Measurements from ENCODE around the gene ETFB. TPM values are rescaled to one million over a fixed set of nuclear protein-coding genes. Genes with fewer than 3 reads are reported as not detected.
A peak's percentile ranks its signal among the peaks of the same experiment; 100 is the strongest.

ETFB gene
- total and polyA plus RNA-seq, 5 donors from 2014 or later = 41.7 to 113 (median 76.8) TPM

DNA sequence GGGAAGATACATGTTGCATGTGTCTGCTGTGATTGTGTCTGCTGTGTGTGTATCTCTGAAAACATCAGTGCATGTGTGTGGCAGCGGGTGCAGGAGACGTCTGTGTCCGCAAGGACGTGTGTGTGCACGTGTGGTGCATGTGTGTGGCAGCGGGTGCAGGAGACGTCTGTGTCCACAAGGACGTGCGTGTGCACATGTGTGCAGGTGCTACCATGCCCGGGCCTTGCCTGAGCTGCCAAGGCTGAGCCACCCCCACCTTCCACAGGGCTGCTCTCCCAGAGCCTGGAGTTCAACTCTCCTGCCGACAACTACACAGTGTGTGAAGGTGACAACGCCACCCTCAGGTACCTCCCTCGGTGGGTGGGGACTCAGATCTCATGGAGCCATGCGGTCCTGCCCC lies 44.4 kb downstream of the ETFB start:
- H3K36me3 ChIP-seq (ENCODE audit: control insufficient read depth, insufficient read depth, low read length) = no peaks in the 10 kb centered on the region
- DNase-seq (no peak), ATAC-seq (ENCODE audit: low read depth in 2 of 2) (no peak)
- peaks cover 0 to 4% (median 2%) of the 10 kb centered on the region in 7 donors for H3K9me3 Mint-ChIP-seq
- no peaks in the 10 kb centered on the region for H3K4me1 ChIP-seq (ENCODE audit: control insufficient read depth, insufficient read depth, low read length, poor library complexity, severe bottlenecking)
- no peak overlapping the region for H3K27ac ChIP-seq (ENCODE audit: insufficient read depth, low read length, poor library complexity, severe bottlenecking)
- peaks cover 5% of the 10 kb centered on the region for H3K27me3 ChIP-seq (ENCODE audit: control insufficient read depth, insufficient read depth, low read length)
- peaks cover 39% of the 10 kb centered on the region for H3K27me3 Mint-ChIP-seq
- peaks cover 0 to 5% (median under 1%) of the 10 kb centered on the region in 4 donors for H3K4me1 Mint-ChIP-seq
- H3K4me3 Mint-ChIP-seq = no peak overlapping the region
- no peak overlapping the region for H3K4me3 ChIP-seq (ENCODE audit: low read depth, low read length)
- no peak overlapping the region for H3K27ac Mint-ChIP-seq
- H3K36me3 Mint-ChIP-seq = no peaks in the 10 kb centered on the region
- H3K9me3 ChIP-seq (ENCODE audit: control insufficient read depth in 2 of 2, low read length in 2 of 2) = no peaks in the 10 kb centered on the region

DNA sequence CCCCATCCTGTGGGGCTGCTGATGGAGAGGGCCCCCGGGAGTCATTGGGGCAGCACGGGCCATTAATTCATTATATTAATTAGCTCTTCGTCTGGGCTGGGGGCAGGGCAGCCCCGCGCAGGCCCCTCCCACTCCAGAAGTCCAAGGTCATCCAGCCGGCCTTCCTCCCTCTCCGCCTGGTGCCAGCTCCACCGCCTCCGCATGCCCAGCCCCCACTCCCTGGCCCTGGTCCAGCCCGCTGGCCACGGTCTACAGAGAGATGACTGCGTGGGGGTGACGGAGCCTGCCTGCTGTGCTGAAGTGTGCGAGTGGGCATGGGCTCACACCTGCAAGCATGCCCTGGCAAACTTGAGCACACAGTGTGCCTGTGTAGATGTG lies 45.9 kb downstream of the ETFB start:
- Histone ChIP-seq H3K4me3 (ENCODE audit: low read depth, low read length) (no peak overlapping the region), H3K4me1 (ENCODE audit: control insufficient read depth, insufficient read depth, low read length, poor library complexity, severe bottlenecking) (no peaks in the 10 kb centered on the region), H3K27me3 (ENCODE audit: control insufficient read depth, insufficient read depth, low read length) (no peaks in the 10 kb centered on the region), H3K9me3 (ENCODE audit: control insufficient read depth in 2 of 2, low read length in 2 of 2) (no peaks in the 10 kb centered on the region), H3K27ac (ENCODE audit: insufficient read depth, low read length, poor library complexity, severe bottlenecking) (no peak overlapping the region), H3K36me3 (ENCODE audit: control insufficient read depth, insufficient read depth, low read length) (no peaks in the 10 kb centered on the region)
- peaks cover 0 to 1% (median 0%) of the 10 kb centered on the region in 4 donors for H3K4me1 Mint-ChIP-seq
- H3K9me3 Mint-ChIP-seq = peaks cover 0 to 4% (median 2%) of the 10 kb centered on the region in 7 donors
- no peaks in the 10 kb centered on the region for H3K36me3 Mint-ChIP-seq
- no peak overlapping the region for H3K27ac Mint-ChIP-seq
- no peak for DNase-seq
- ATAC-seq (ENCODE audit: low read depth in 2 of 2) = no peak
- H3K4me3 Mint-ChIP-seq = no peak overlapping the region
- peaks cover 32% of the 10 kb centered on the region for H3K27me3 Mint-ChIP-seq

DNA sequence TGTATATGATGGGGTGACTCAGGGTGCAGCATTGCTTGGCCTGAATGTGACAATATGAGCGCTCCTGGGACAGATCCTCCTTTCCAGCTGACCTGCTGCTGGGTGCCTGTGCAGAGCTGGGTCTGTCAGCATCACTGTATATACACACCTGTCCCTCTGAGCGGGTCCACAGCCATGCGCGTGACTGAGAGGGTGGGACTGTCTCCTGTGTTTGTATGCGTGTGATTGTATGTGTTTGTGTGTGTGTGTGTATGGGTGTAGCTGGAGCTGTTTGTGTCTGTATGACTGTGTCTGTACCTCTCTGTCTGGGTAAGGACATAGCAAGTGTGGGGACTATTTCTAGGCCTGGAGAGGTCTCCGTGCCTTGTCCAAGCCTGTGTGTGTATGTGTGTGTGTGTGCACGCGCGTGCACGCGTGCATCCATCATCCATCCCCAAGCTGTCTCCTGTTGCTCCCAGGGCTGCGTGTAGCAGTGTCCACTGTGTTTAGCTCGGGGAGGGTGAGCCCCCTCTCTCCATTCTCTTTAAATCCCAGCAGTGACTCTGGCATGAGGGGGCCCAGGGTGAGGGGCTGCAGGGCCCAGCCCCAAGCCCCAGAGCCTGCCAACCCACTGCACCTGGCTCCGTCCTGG lies 46.4 kb downstream of the ETFB start:
- no peak overlapping the region for H3K27ac ChIP-seq (ENCODE audit: insufficient read depth, low read length, poor library complexity, severe bottlenecking)
- DNase-seq (no peak), ATAC-seq (ENCODE audit: low read depth in 2 of 2) (no peak)
- Mint-ChIP-seq H3K36me3 (no peaks in the 10 kb centered on the region), H3K4me1 (peaks cover 0 to 1% (median 0%) of the 10 kb centered on the region in 4 donors), H3K9me3 (peaks cover 0 to 6% (median 2%) of the 10 kb centered on the region in 7 donors), H3K27ac (no peak overlapping the region), H3K27me3 (peaks cover 35% of the 10 kb centered on the region), H3K4me3 (no peak overlapping the region)
- H3K36me3 ChIP-seq (ENCODE audit: control insufficient read depth, insufficient read depth, low read length) = no peaks in the 10 kb centered on the region
- H3K4me1 ChIP-seq (ENCODE audit: control insufficient read depth, insufficient read depth, low read length, poor library complexity, severe bottlenecking) = no peaks in the 10 kb centered on the region
- H3K9me3 ChIP-seq (ENCODE audit: control insufficient read depth in 2 of 2, low read length in 2 of 2) = no peaks in the 10 kb centered on the region
- no peaks in the 10 kb centered on the region for H3K27me3 ChIP-seq (ENCODE audit: control insufficient read depth, insufficient read depth, low read length)
- no peak overlapping the region for H3K4me3 ChIP-seq (ENCODE audit: low read depth, low read length)

DNA sequence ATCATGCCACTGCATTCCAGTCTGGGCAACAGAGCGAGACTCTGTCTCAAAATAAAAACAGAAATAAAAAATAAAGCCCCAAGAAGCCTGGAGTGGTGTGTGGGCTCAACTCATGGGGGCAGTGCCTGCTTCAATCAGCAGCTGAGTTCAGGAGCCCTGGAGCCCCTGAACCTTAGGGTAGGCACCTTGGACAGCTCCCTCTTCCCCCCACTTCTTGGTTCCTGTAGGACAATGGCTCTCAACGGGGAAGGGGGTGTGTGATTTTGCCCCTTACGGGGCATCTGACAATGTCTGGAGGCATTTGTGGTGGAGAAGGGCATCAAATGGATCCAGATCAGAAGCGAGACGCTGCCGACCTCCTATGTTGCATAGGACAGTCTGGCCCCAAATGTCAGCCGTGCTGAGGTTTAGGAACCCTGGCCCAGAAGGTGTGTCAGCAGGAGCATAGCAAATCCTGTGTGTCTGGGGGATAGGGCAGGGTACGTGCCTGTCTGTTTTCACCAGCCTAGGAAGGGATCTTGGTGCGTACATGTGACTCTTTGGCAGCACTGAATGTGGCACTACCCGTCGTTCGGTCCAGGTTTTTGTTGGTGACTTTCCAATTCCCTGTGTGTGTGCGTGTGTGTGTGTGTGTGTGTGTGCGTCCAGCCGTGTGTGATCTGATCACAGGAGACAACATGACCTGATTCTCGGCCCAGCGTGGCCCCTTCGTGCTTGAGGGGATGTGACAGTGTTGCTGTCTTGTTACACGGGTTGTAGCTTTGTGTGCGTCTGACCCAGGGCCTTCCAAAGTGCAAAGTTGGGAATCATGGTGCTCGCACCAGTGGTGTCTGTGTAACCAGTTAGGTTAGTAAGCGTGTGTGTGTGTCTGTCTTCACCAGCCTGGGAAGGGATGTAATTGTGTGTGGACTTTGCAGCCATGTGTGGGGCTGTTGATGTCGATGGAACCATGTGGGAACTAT lies 47.2 kb downstream of the ETFB start:
- Histone ChIP-seq H3K36me3 (ENCODE audit: control insufficient read depth, insufficient read depth, low read length) (no peaks in the 10 kb centered on the region), H3K27ac (ENCODE audit: insufficient read depth, low read length, poor library complexity, severe bottlenecking) (no peak overlapping the region), H3K27me3 (ENCODE audit: control insufficient read depth, insufficient read depth, low read length) (no peaks in the 10 kb centered on the region), H3K4me1 (ENCODE audit: control insufficient read depth, insufficient read depth, low read length, poor library complexity, severe bottlenecking) (no peaks in the 10 kb centered on the region), H3K9me3 (ENCODE audit: control insufficient read depth in 2 of 2, low read length in 2 of 2) (no peaks in the 10 kb centered on the region), H3K4me3 (ENCODE audit: low read depth, low read length) (no peak overlapping the region)
- Mint-ChIP-seq H3K27ac (no peak overlapping the region), H3K9me3 (peaks cover 0 to 8% (median 2%) of the 10 kb centered on the region in 7 donors), H3K4me1 (peaks cover 0 to 1% (median 0%) of the 10 kb centered on the region in 4 donors), H3K36me3 (no peaks in the 10 kb centered on the region), H3K4me3 (no peak overlapping the region), H3K27me3 (peaks cover 32% of the 10 kb centered on the region)
- ATAC-seq (ENCODE audit: low read depth in 2 of 2) = no peak
- no peak for DNase-seq

DNA sequence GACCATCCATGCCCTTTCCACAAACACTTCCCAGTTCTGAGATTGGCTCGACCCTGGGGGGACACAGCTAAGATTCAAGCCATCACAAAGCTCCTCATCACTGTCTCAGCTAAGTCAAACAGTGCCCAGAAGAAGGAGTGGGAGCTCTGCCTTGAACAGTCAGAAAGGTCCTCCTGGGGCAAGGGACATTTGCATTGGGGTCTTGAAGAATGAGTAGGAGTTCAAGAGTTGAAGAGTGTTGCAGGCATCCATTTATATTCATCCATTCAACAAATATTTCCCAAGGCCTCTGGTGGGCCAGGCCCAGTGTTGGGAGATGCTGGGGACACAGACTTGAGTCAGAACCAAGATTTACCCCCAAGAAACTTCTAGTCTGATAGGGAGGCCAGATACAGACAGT lies 48.2 kb downstream of the ETFB start:
- Histone ChIP-seq H3K4me1 (ENCODE audit: control insufficient read depth, insufficient read depth, low read length, poor library complexity, severe bottlenecking) (no peaks in the 10 kb centered on the region), H3K27me3 (ENCODE audit: control insufficient read depth, insufficient read depth, low read length) (no peaks in the 10 kb centered on the region), H3K27ac (ENCODE audit: insufficient read depth, low read length, poor library complexity, severe bottlenecking) (no peak overlapping the region), H3K9me3 (ENCODE audit: control insufficient read depth in 2 of 2, low read length in 2 of 2) (no peaks in the 10 kb centered on the region), H3K4me3 (ENCODE audit: low read depth, low read length) (no peak overlapping the region), H3K36me3 (ENCODE audit: control insufficient read depth, insufficient read depth, low read length) (no peaks in the 10 kb centered on the region)
- ATAC-seq (ENCODE audit: low read depth in 2 of 2) (no peak), DNase-seq (no peak)
- no peaks in the 10 kb centered on the region for H3K36me3 Mint-ChIP-seq
- H3K4me1 Mint-ChIP-seq = peaks cover 0 to 3% (median under 1%) of the 10 kb centered on the region in 4 donors
- H3K9me3 Mint-ChIP-seq = peaks cover 0 to 8% (median 2%) of the 10 kb centered on the region in 7 donors
- H3K27me3 Mint-ChIP-seq = peaks cover 35% of the 10 kb centered on the region
- peak overlapping the region in 1 of 3 donors; percentile 35 for H3K27ac Mint-ChIP-seq
- no peak overlapping the region for H3K4me3 Mint-ChIP-seq

DNA sequence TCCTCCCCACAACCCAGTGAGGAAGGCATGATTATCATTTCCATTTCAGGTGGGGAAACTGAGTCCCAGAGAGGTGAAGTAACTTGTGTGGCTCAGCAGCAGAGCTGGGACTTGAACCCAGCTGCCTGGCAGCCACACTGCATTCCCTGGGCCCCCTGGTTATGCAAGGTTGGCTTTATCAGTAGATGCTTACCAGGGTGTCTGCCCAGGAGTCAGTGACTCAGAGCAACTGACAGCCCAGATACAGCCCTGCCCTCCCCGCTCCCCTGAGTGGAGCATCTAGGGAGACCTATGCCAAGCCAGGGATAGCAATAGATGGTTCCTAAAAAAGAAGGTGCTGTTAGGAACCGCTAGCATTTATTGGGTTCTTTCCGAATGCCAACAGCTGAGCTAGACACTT lies 48.8 kb downstream of the ETFB start:
- Mint-ChIP-seq H3K4me1 (peaks cover 0 to 5% (median under 1%) of the 10 kb centered on the region in 4 donors), H3K9me3 (peaks cover 0 to 8% (median 2%) of the 10 kb centered on the region in 7 donors), H3K4me3 (no peak overlapping the region), H3K36me3 (no peaks in the 10 kb centered on the region), H3K27me3 (peaks cover 33% of the 10 kb centered on the region), H3K27ac (peak overlapping the region in 1 of 3 donors; percentile 53)
- no peak for ATAC-seq (ENCODE audit: low read depth in 2 of 2)
- Histone ChIP-seq H3K27ac (ENCODE audit: insufficient read depth, low read length, poor library complexity, severe bottlenecking) (no peak overlapping the region), H3K27me3 (ENCODE audit: control insufficient read depth, insufficient read depth, low read length) (no peaks in the 10 kb centered on the region), H3K9me3 (ENCODE audit: control insufficient read depth in 2 of 2, low read length in 2 of 2) (no peaks in the 10 kb centered on the region), H3K4me1 (ENCODE audit: control insufficient read depth, insufficient read depth, low read length, poor library complexity, severe bottlenecking) (no peaks in the 10 kb centered on the region), H3K4me3 (ENCODE audit: low read depth, low read length) (no peak overlapping the region), H3K36me3 (ENCODE audit: control insufficient read depth, insufficient read depth, low read length) (no peaks in the 10 kb centered on the region)
- DNase-seq = no peak

DNA sequence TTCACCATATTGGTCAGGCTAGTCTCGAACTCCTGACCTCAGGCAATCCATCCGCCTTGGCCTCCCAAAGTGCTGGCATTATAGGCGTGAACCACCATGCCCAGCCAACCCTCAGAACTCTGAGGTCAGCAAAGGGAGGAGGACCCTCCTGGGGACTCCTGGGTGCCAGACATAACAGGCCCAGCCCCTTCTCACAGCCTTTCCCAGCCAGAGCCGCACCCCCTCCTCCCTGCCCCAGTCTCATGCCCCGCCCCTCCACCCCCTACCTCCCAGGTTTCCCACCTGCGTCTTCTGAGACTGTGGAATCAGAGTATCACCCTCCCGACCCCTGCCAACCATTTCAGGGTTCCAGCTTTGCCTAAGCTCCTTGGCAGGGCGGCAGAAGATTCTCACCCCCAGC lies 49.5 kb downstream of the ETFB start:
- Mint-ChIP-seq H3K27ac (no peak overlapping the region), H3K36me3 (no peaks in the 10 kb centered on the region), H3K27me3 (peaks cover 36% of the 10 kb centered on the region), H3K9me3 (peaks cover 0 to 8% (median 2%) of the 10 kb centered on the region in 7 donors), H3K4me3 (no peak overlapping the region), H3K4me1 (peaks cover 0 to 7% (median under 1%) of the 10 kb centered on the region in 4 donors)
- no peaks in the 10 kb centered on the region for H3K9me3 ChIP-seq (ENCODE audit: control insufficient read depth in 2 of 2, low read length in 2 of 2)
- no peak overlapping the region for H3K4me3 ChIP-seq (ENCODE audit: low read depth, low read length)
- H3K27me3 ChIP-seq (ENCODE audit: control insufficient read depth, insufficient read depth, low read length) = no peaks in the 10 kb centered on the region
- ATAC-seq (ENCODE audit: low read depth in 2 of 2) (no peak), DNase-seq (no peak)
- no peaks in the 10 kb centered on the region for H3K4me1 ChIP-seq (ENCODE audit: control insufficient read depth, insufficient read depth, low read length, poor library complexity, severe bottlenecking)
- H3K36me3 ChIP-seq (ENCODE audit: control insufficient read depth, insufficient read depth, low read length) = no peaks in the 10 kb centered on the region
- no peak overlapping the region for H3K27ac ChIP-seq (ENCODE audit: insufficient read depth, low read length, poor library complexity, severe bottlenecking)
